HG02885 (cell line): ENCODE data around the gene PRKAR1A.
"Not testable (repeated sequence)": the region's sequence is repeated elsewhere in the genome, so short reads cannot be mapped to it uniquely, and the experiment has no call there.

Source experiments
- ATAC-seq: cut with Tn5 transposase; IDR thresholded peaks from one replicate; pipeline ENCODE4 v1.9.1; 2021; ENCODE audit warnings: mild to moderate bottlenecking; ENCODE audit not compliant: unreplicated experiment, poor library complexity

Gene PRKAR1A

GRCh38 chr17:68509141-68510057 is 2.8 kb upstream of the PRKAR1A start:
- no peak for ATAC-seq

- no peak for ATAC-seq
Observed at GRCh38 chr17:68511254-68511670, 968 bp upstream of the PRKAR1A start.

GRCh38 chr17:68511671-68512246 is 471 bp upstream of the PRKAR1A start:
- peak; percentile 61 for ATAC-seq

GRCh38 chr17:68512960-68513474 is 787 bp downstream of the PRKAR1A start:
- no peak for ATAC-seq

GRCh38 chr17:68513932-68514331 is 1.7 kb downstream of the PRKAR1A start:
- ATAC-seq, result no peak

GRCh38 chr17:68514831-68515635 is 2.8 kb downstream of the PRKAR1A start:
- ATAC-seq, result no peak

- no peak for ATAC-seq
Observed at GRCh38 chr17:68516732-68517131, 4.5 kb downstream of the PRKAR1A start.

GRCh38 chr17:68517605-68518004 is 5.4 kb downstream of the PRKAR1A start:
- ATAC-seq, result not testable (repeated sequence)

- no peak for ATAC-seq
Observed at GRCh38 chr17:68518063-68518815, 6.0 kb downstream of the PRKAR1A start.

- ATAC-seq, result not testable (repeated sequence)
Observed at GRCh38 chr17:68519051-68519450, 6.8 kb downstream of the PRKAR1A start.

GRCh38 chr17:68519911-68520310 is 7.7 kb downstream of the PRKAR1A start:
- no peak for ATAC-seq

- ATAC-seq, result no peak
Observed at GRCh38 chr17:68522266-68522665, 10.0 kb downstream of the PRKAR1A start.

- no peak for ATAC-seq
Observed at GRCh38 chr17:68526548-68526947, 14.3 kb downstream of the PRKAR1A start.

GRCh38 chr17:68527314-68527713 is 15.1 kb downstream of the PRKAR1A start:
- no peak for ATAC-seq

GRCh38 chr17:68531252-68531651 is 19.0 kb downstream of the PRKAR1A start:
- ATAC-seq, result no peak

- no peak for ATAC-seq
Observed at GRCh38 chr17:68532826-68533225, 20.6 kb downstream of the PRKAR1A start.

- no peak for ATAC-seq
Observed at GRCh38 chr17:68533887-68534694, 21.9 kb downstream of the PRKAR1A start.

- no peak for ATAC-seq
Observed at GRCh38 chr17:68534695-68535088, 22.5 kb downstream of the PRKAR1A start.

- ATAC-seq, result no peak
Observed at GRCh38 chr17:68535922-68536321, 23.7 kb downstream of the PRKAR1A start.
